GM23248 (cell line): ENCODE measurements around the gene ATG2B. TPM values are rescaled to one million over a fixed set of nuclear protein-coding genes. Genes with fewer than 3 reads are reported as not detected.

Experiments
- DNase-seq: peaks from one replicate; pipeline ENCODE4 v3.0.0-alpha.2; 2015
- H2AFZ ChIP-seq: fragments of 200-600 bp; sonication (generic); 2 replicates; pipeline ENCODE4 v1.6.1; 2016; ENCODE audit warnings: antibody characterized with exemption
- H3F3A ChIP-seq: fragments of 200-600 bp; sonication (generic); 2 replicates; pipeline ENCODE4 v1.6.1; 2016; ENCODE audit warnings: mild to moderate bottlenecking, antibody characterized with exemption, mixed run types; ENCODE audit not compliant: insufficient read depth
- H3K27ac ChIP-seq: fragments of 200-600 bp; sonication (generic); 2 replicates; pipeline ENCODE4 v1.5.1; 2016; ENCODE audit warnings: mild to moderate bottlenecking
- H3K27me3 ChIP-seq: fragments of 200-600 bp; sonication (generic); replicated peaks from 2 replicates; pipeline ENCODE4 v1.6.1; 2016; ENCODE audit warnings: mild to moderate bottlenecking; ENCODE audit not compliant: insufficient read depth
- H3K36me3 ChIP-seq: fragments of 200-600 bp; sonication (generic); 2 replicates; pipeline ENCODE4 v1.6.1; 2016; ENCODE audit warnings: low read depth, mild to moderate bottlenecking
- H3K4me1 ChIP-seq: fragments of 200-600 bp; sonication (generic); 2 replicates; pipeline ENCODE4 v1.6.1; 2016; ENCODE audit warnings: mild to moderate bottlenecking; ENCODE audit not compliant: insufficient read depth
- H3K4me2 ChIP-seq: fragments of 200-600 bp; sonication (generic); one replicate; pipeline ENCODE4 v1.6.1; 2016; ENCODE audit warnings: mild to moderate bottlenecking; ENCODE audit not compliant: unreplicated experiment
- H3K4me3 ChIP-seq: fragments of 200-600 bp; sonication (generic); 2 replicates; pipeline ENCODE4 v1.5.1; 2016; ENCODE audit warnings: mild to moderate bottlenecking
- H3K79me2 ChIP-seq: fragments of 200-600 bp; sonication (generic); 2 replicates; pipeline ENCODE4 v1.6.1; 2016; ENCODE audit warnings: mild to moderate bottlenecking; ENCODE audit not compliant: insufficient read depth
- H3K9ac ChIP-seq: fragments of 200-600 bp; sonication (generic); 2 replicates; pipeline ENCODE4 v1.6.1; 2016; ENCODE audit warnings: mild to moderate bottlenecking
- H3K9me2 ChIP-seq: fragments of 200-600 bp; sonication (generic); 2 replicates; pipeline ENCODE4 v1.6.1; 2016; ENCODE audit warnings: mixed run types, mild to moderate bottlenecking, moderate library complexity; ENCODE audit not compliant: insufficient read depth
- H3K9me3 ChIP-seq: fragments of 200-600 bp; sonication (generic); one replicate; pipeline ENCODE4 v1.6.1; 2017; ENCODE audit warnings: low read depth
- H4K20me1 ChIP-seq: fragments of 200-600 bp; sonication (generic); 2 replicates; pipeline ENCODE4 v1.6.0; 2016; ENCODE audit not compliant: insufficient read depth
- EZH2 ChIP-seq: fragments of 200-600 bp; sonication (generic); IDR thresholded peaks from 2 replicates; pipeline ENCODE4 v1.6.1; 2018; ENCODE audit warnings: antibody characterized with exemption, mild to moderate bottlenecking; ENCODE audit not compliant: insufficient read depth, poor library complexity, severe bottlenecking
- EZH2phosphoT487 ChIP-seq: fragments of 200-600 bp; sonication (generic); IDR thresholded peaks from 2 replicates; pipeline ENCODE4 v1.6.1; 2018; ENCODE audit warnings: antibody characterized with exemption, moderate library complexity, mild to moderate bottlenecking, low read depth; ENCODE audit not compliant: insufficient read depth
- WGBS, 2 experiments: methylation state at CpG; one replicate each; pipeline ENCODE4 v1.1.6; 2015 to 2017; ENCODE audit warnings: low lambda C conversion rate in 2 of 2, low coverage in 1 of 2; ENCODE audit errors: missing lambda C conversion rate in 2 of 2; 5-methylcytosine and 5-hydroxymethylcytosine counted together
- in situ Hi-C: fragments of 300-500 bp; cut with MboI; formaldehyde crosslinking; loops from 2 replicates; pipeline ENCODE4 v1.15.0; 2020
- polyA plus RNA-seq: library from polyadenylated mRNA; unstranded; fragments of >200 nt; fragmentation: Nextera tagmentation; extraction: Ambion mirVana; gene quantifications from 2 replicates; pipeline ENCODE4 v1.2.1, GENCODE V29; 2016
- total RNA-seq: library from RNA; depleted of rRNA; stranded (reverse); fragments of >200 nt; shearing (Covaris generic); gene quantifications from 2 replicates; pipeline ENCODE4 v1.2.3, GENCODE V29; 2014

The ATG2B gene
- total and polyA plus RNA-seq, 2 experiments from 2014 or later, result 2.9 to 10.7 TPM

DNA sequence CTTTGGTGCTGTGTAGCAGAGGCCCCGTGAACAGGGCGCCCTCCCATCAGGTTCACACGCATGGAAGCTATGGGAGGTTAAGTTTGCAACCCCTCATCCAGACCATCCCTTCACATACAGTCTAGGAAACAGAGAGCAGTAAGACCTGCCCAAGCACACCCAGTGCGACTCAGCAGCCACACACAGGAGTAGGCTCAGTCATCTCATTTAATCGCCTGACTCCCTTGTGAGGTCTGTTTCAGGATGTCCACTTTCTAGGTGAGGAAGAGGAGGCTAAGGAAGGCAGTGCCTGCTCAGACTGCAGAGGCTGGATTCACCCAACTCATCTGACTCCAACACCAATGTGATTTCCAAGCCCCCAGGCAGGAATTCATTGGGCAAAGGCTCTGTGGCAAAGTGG lies 95.2 kb downstream of the ATG2B start:
- Histone ChIP-seq H3K27ac (peak overlapping the region; percentile 78), H3K9me2 (no peaks in the 10 kb centered on the region), H3K4me3 (no peak overlapping the region), H3K27me3 (no peaks in the 10 kb centered on the region), H3K4me2 (peak overlapping the region; percentile 28), H4K20me1 (no peaks in the 10 kb centered on the region), H3K9ac (peak overlapping the region; percentile 9), H3K79me2 (no peaks in the 10 kb centered on the region), H3K9me3 (no peaks in the 10 kb centered on the region), H3F3A (peaks cover 28% of the 10 kb centered on the region), H3K4me1 (peaks cover 30% of the 10 kb centered on the region), H2AFZ (no peak overlapping the region), H3K36me3 (0 out of 2 replicates have a peak, but pooled peaks cover 3% of the 10 kb centered on the region)
- DNase-seq, result peak; percentile 64
- in situ Hi-C loops, result no loop called here
- TF ChIP-seq EZH2phosphoT487 (no peak), EZH2 (no peak)
- 80 to 85% methylated on average over 5 of the region's 5 CpGs for WGBS, 2 experiments

GRCh38 chr14:96267336-96267735 lies 95.8 kb downstream of the ATG2B start:
- no peaks in the 10 kb centered on the region for H3K9me3 ChIP-seq
- TF ChIP-seq EZH2phosphoT487 (no peak), EZH2 (no peak)
- no peaks in the 10 kb centered on the region for H3K9me2 ChIP-seq
- H3K27ac ChIP-seq, result peak overlapping the region; percentile 78
- H2AFZ ChIP-seq, result no peak overlapping the region
- peak overlapping the region; percentile 9; the same call in 1 of the 2 replicates for H3K9ac ChIP-seq
- H3K79me2 ChIP-seq, result no peaks in the 10 kb centered on the region
- H3K27me3 ChIP-seq, result no peaks in the 10 kb centered on the region
- DNase-seq, result peak; percentile 71
- WGBS, 2 experiments, result 19 to 23% methylated on average over 3 of the region's 3 CpGs
- no peak overlapping the region for H3K4me3 ChIP-seq
- H3K4me1 ChIP-seq, result peaks cover 30% of the 10 kb centered on the region
- peak overlapping the region; percentile 28 for H3K4me2 ChIP-seq
- H3F3A ChIP-seq, result peaks cover 28% of the 10 kb centered on the region
- in situ Hi-C loops, result no loop called here
- no peaks in the 10 kb centered on the region for H4K20me1 ChIP-seq
- no peaks in the 10 kb centered on the region for H3K36me3 ChIP-seq

DNA sequence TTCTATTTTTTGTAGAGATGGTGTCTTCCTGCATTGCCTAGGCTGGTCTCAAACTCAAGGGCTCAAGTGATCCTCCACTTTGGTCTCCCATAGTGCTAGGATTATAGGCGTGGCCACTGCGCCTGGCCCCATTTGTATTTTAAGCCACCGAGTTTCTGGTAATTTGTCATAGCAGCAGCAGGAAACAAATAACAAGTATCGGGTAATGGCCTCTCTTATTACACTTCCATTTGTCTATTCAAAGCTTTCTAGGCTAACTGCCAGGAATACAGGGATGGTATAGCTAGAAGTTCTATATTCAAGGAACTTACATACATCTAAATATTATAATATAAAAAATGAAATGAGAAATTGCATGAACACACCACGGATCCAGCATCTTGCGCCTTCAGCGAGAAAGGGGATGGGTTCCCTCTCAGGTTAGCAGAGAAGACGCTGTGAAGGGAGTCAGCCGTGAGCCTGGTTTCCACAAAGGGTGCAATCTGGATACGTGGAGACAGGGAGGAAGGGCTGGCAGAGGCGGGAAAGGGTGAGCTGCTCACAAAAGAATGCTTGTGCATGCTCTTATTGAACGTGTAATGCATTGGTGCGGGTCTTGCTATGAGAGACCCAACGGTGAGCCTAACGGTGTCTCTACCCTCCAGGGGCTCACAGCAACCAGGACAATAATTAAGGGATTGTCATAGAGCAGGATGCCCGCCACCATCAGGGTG lies 97.6 kb downstream of the ATG2B start:
- DNase-seq, result no peak
- H2AFZ ChIP-seq, result no peak overlapping the region
- H3K4me2 ChIP-seq, result no peak overlapping the region
- no peak overlapping the region for H3K9ac ChIP-seq
- peaks cover 40% of the 10 kb centered on the region for H3K4me1 ChIP-seq
- 76% methylated on average over 16 of the region's 16 CpGs for WGBS, 2 experiments
- in situ Hi-C loops, result no loop called here
- no peaks in the 10 kb centered on the region for H3K9me2 ChIP-seq
- no peak overlapping the region for H3K4me3 ChIP-seq
- TF ChIP-seq EZH2phosphoT487 (no peak), EZH2 (no peak)
- H3K36me3 ChIP-seq, result no peaks in the 10 kb centered on the region
- H3K27me3 ChIP-seq, result no peaks in the 10 kb centered on the region
- no peaks in the 10 kb centered on the region for H4K20me1 ChIP-seq
- H3K27ac ChIP-seq, result no peak overlapping the region
- H3F3A ChIP-seq, result peaks cover 36% of the 10 kb centered on the region
- no peaks in the 10 kb centered on the region for H3K79me2 ChIP-seq
- H3K9me3 ChIP-seq, result no peaks in the 10 kb centered on the region

DNA sequence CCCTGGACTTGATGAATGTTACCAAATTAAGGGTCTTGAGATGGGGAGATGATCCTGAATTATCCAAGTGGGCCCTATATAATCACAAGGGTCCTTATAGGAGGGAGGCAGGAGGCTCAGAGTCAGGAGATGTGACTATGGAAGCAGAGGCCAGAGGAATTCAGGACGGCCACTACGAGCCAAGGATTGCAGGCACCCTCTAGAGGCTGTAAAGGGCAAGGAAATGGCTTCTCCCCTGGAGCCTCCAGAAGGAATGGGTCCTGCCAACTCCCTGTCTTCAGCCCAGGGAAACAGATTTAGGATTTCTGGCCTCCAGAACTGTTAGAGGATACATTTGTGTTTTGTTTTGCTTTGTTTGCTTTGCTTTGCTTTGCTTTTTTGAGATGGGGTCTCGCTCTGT lies 98.3 kb downstream of the ATG2B start:
- H3K9ac ChIP-seq, result no peak overlapping the region
- TF ChIP-seq EZH2 (no peak), EZH2phosphoT487 (no peak)
- H3K4me1 ChIP-seq, result peaks cover 39% of the 10 kb centered on the region
- H3K4me3 ChIP-seq, result no peak overlapping the region
- H2AFZ ChIP-seq, result no peak overlapping the region
- H3K27ac ChIP-seq, result no peak overlapping the region
- no peaks in the 10 kb centered on the region for H3K36me3 ChIP-seq
- H3K79me2 ChIP-seq, result peaks cover 1% of the 10 kb centered on the region; the same call in 1 of the 2 replicates
- DNase-seq, result peak; percentile 59
- in situ Hi-C loops, result no loop called here
- no peaks in the 10 kb centered on the region for H3K9me2 ChIP-seq
- H3F3A ChIP-seq, result peaks cover 41% of the 10 kb centered on the region
- 70 to 73% methylated on average over 3 of the region's 3 CpGs for WGBS, 2 experiments
- H3K4me2 ChIP-seq, result no peak overlapping the region
- H4K20me1 ChIP-seq, result no peaks in the 10 kb centered on the region
- H3K9me3 ChIP-seq, result no peaks in the 10 kb centered on the region
- H3K27me3 ChIP-seq, result no peaks in the 10 kb centered on the region
